ENCODE data around the gene PHRF1.

Gene PHRF1

DNA sequence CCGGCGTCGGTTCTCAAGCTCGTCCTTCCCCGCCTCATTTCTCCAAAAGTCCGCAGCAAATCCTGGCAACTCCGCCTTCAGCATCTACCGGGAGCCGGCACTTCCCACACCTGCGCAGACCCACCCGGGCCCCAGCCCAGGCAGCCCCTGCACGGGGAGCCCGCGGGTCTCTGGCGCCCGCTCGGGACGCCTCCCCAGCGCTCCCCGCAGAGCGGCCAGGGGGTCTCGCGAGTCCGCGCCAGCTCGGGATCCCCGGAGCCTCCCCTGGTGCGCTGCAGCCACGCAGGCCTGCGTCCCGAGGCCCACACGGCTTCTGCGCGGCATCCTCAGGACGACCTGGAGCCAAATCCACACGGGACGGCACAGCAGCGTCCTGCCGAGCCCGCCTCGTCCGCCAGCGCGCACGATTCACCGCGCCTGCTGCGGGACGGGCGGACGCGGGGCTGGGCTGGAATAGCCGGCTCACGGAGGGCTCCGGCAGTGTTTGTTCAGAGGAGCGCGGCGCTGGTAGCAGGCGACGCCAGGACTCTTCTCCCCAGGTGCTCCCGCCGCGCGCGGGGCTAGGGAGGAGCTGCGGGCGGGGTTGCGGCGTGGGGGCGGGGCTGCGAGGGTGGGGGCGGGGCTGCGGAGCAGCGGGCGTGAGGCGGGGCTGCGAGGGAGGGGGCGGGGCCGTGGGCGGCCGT lies 816 bp upstream of the PHRF1 start:
- no peak for DNase-seq (ENCODE audit: low spot score)

DNA sequence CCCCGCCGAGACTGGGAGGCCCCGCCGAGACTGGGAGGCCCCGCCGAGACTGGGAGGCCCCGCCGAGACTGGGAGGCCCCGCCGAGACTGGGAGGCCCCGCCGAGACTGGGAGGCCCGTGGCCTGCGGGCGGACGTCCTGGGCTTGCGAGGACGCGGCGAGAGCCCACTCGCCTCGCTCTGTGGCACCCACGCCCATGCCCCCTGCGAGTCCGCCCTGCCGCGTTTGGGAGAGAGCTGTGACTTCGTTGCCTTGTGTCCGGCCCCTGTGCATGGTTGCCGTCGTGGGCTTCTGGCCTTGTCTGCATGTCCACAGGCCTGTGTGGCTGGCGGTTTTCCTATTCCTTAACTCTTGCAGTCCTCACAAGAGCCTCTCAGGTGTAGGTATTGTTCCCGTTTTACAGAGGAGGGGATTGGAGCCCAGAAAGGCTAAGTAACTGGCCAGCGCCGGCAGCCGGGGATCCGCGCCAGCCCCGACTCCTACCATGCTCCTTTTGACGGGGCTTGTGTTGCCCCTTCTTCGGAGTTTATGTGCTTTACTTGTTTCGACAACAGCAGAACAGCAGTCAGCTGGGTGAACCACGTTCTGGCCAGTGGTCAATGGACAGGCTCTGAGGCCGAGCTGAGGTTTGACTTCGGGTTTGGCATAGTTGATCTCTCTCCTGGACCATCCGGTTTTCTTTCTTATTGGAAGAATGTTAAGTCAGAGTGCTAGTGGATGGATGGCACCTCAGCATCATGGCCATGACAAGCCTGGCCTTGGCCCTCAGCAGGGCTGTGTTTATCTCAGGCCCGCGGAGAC lies 741 bp downstream of the PHRF1 start:
- DNase-seq (ENCODE audit: low spot score): no peak

DNA sequence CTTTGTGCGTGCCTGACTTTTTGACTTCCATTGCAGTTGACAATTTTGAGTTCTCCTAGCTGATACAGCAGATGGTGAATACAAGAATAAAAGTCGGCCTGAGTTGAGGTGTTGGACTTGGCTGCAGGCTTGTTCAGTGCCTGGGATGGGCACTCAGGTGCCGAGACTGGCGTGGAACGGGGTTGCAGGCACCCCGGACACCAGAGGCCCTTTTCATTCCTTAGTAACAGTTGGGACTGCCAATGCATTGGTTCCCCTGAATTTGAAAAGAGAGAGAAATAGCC lies 1.3 kb downstream of the PHRF1 start:
- no peak for DNase-seq (ENCODE audit: low spot score)

- DNase-seq (ENCODE audit: low spot score): no peak
Observed at GRCh38 chr11:578276-579035, 2.2 kb downstream of the PHRF1 start.

GRCh38 chr11:579830-580601 lies 3.7 kb downstream of the PHRF1 start:
- no peak for DNase-seq (ENCODE audit: low spot score)

- DNase-seq (ENCODE audit: low spot score): no peak
Observed at GRCh38 chr11:581342-581741, 5.1 kb downstream of the PHRF1 start.

DNA sequence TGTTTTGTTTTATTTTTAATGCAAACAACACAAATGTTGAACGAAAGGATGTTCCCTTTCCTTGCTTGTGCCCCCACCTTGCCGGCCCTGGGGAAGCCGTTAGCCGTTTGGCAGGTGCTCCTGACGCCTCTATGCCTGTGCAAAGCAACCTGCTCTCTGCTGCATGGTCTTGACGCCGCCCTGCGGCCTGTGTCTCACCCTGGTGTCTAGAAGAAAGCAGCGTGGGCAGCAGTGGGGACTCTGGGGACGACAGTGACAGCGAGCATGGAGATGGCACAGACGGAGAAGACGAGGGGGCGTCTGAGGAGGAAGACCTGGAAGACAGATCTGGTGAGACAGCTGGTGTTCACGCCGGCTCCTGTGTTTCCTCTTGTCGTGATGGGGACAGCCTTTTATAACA lies 5.5 kb downstream of the PHRF1 start:
- DNase-seq (ENCODE audit: low spot score): no peak

- DNase-seq (ENCODE audit: low spot score): no peak
Observed at GRCh38 chr11:584287-584686, 8.0 kb downstream of the PHRF1 start.

DNA sequence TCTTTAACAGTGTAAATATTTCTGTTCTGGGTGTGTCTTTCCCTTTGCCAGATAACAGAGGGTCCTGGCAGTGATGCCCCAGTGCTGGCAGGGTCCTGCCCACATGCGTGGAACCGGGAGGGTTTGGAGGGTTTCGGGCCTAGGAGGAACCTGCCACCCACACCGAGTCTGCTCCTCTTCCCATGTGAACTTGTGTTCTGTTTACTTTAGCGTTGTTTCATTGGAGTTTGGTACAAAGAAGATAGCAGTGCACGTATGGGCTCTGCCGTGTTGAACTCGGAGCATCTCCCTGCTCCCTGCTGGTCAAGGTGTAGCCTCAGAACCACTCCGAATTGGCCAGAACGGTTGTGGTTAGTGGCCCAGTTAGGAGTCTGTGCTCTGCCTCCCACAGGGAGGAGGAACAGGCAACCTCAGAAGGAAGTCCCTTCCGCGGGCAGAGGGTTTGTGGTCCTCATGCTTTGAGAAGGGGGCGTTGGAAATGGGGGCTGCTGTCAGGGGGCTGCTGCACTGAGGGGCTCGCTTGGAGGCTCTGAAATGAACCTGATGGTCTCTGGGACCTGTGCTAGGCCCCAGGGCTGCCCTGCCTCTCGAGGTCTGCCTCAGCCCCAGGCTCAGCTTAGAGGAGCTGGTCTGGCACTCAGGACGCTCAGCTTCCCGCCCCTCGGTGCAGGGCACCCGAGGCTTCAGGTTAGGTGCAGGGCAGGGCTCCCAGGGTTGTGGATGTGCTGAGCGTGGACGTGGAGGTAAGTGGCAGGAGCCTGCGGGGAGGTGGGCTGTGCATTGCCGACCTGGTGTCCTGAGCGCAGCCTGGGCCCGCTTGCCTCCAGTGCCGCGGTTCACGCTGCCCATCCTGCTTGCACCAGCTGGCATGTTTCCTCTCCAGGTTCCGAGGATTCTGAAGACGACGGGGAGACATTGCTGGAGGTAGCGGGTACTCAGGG lies 10.4 kb downstream of the PHRF1 start:
- no peak for DNase-seq (ENCODE audit: low spot score)

GRCh38 chr11:587546-587945 lies 11.3 kb downstream of the PHRF1 start:
- no peak for DNase-seq (ENCODE audit: low spot score)

GRCh38 chr11:587978-588380 lies 11.7 kb downstream of the PHRF1 start:
- no peak for DNase-seq (ENCODE audit: low spot score)

GRCh38 chr11:589798-590197 lies 13.5 kb downstream of the PHRF1 start:
- DNase-seq (ENCODE audit: low spot score): no peak

- no peak for DNase-seq (ENCODE audit: low spot score)
Observed at GRCh38 chr11:590997-591396, 14.7 kb downstream of the PHRF1 start.

DNA sequence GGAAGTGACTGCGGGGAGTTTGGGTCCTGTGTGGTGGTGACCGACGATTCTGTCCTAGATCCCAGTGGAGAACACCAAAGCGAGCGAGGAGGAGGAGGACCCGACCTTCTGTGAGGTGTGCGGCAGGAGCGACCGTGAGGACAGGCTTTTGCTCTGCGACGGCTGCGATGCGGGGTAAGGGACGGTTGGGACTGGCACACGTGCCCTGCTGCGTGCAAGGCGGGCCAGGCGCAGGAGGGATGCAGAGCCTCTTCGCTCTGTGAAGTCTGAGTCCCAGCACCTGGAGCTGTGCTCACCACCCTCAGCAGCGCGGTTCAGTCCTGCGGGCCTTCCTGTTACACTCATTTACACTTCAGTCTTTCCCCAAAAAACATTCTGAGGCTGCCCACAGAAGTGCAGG lies 16.2 kb downstream of the PHRF1 start:
- no peak for DNase-seq (ENCODE audit: low spot score)

GRCh38 chr11:592918-593317 lies 16.6 kb downstream of the PHRF1 start:
- no peak for DNase-seq (ENCODE audit: low spot score)

DNA sequence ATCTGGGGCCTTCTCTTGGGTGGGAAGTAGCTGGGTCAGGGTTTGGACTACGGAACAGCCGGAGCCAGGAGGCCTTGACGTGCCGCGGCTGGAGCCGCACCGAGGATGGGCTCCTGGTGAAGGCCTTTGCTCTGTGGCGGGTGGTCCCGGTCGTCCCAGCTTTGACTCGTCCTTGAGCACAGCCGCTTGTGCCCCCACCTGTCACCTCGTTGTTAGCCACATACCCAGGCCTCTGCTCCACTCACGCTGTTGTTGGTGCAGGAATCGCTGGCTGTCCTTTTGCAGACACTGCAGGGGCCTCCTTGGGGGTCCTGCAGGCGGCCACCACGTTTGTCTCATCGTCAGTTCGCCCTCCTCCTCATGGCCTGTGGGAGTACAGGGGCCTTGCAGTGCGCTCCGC lies 17.1 kb downstream of the PHRF1 start:
- no peak for DNase-seq (ENCODE audit: low spot score)

GRCh38 chr11:595400-595799 lies 19.1 kb downstream of the PHRF1 start:
- no peak for DNase-seq (ENCODE audit: low spot score)

- DNase-seq (ENCODE audit: low spot score): no peak
Observed at GRCh38 chr11:596374-596773, 20.1 kb downstream of the PHRF1 start.

DNA sequence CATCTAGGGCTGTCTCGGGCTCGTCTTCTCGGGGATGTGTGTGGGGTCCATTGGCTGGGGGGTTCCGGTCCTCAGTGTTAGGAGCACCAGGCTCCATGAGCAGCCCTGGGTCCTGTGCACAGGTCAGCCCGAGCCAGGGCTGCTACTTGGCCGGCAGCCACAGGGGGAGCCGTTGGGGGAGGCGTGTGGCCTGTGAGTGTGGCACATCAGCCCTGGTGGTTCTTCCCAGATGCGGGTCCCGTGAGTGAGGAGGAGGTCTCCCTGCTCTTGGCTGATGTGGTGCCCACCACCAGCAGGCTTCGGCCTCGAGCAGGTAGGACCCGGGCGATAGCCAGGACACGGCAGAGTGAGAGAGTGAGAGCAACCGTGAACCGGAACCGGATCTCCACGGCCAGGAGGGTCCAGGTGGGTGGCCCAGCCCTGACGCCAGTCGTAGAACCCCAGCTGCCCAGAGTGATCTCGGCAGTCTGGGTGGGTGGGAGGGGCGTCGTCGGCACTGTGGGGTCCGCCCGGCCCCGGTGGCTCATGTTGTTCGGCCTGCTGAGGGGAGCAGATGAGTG lies 21.0 kb downstream of the PHRF1 start:
- DNase-seq (ENCODE audit: low spot score): no peak

GRCh38 chr11:598005-598680 lies 21.9 kb downstream of the PHRF1 start:
- no peak for DNase-seq (ENCODE audit: low spot score)

Data from hematopoietic multipotent progenitor cell treated with erythropoietin and hydrocortisone succinate and interleukin-3 and kit ligand, for 15 days (in vitro differentiated cells).